Measurements from ENCODE around the gene NPAS3.

DNA sequence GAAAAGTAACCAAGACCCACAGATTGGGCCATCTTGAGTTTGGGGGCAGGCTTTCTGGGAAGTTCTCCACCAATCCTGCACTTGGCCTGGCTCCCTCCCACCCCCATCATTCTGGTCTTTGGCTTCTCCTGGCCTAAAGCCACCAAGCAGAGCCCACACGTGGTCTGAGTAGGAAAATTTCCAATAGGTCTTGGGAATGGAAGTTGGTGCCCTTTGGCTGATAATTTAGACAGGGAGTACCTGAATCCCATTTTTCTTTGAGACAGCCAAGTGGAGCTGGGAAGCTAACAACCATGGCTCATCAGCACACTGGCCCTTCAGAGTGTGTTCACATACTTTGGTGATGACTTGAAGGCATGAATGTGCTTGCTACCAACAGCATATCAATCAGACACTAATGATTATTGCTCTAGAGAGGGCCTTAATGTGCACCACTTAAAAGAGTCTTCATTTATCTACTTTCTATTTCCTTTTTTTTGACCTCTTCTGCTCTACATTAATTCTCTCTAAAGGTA lies 856.2 kb downstream of the NPAS3 start:
- no peak for TF ChIP-seq CTCF (IDR thresholded peaks at IDR 0.05; ENCODE audit: low read depth, low read length)
- no peak for TF ChIP-seq EZH2phosphoT487 (IDR thresholded peaks at IDR 0.05; ENCODE audit: low read depth)

Measured in OCI-LY3 (cell line).